ENCODE results near the gene COL16A1.

The COL16A1 gene

GRCh38 chr1:31648190-31648589, 55.6 kb downstream of the COL16A1 start:
- no peak for DNase-seq (ENCODE audit: low read depth in 2 of 2)

GRCh38 chr1:31647106-31647505, 56.7 kb downstream of the COL16A1 start:
- no peak for DNase-seq (ENCODE audit: low read depth in 2 of 2)

- no peak for DNase-seq (ENCODE audit: low read depth in 2 of 2)
Measured at GRCh38 chr1:31646259-31646960, 57.4 kb downstream of the COL16A1 start.

- DNase-seq (ENCODE audit: low read depth in 2 of 2), result no peak
Measured at GRCh38 chr1:31645274-31645568, 58.6 kb downstream of the COL16A1 start.

GRCh38 chr1:31644560-31645273, 59.1 kb downstream of the COL16A1 start, which contains the start of gene PEF1:
Gene PEF1 (minus strand): TSS chr1:31644876. CDS start chr1:31644864, 12 bp downstream.
- peak; percentile 98 to 99 for DNase-seq (ENCODE audit: low read depth in 2 of 2)

GRCh38 chr1:31643976-31644559, 59.7 kb downstream of the COL16A1 start:
- DNase-seq (ENCODE audit: low read depth in 2 of 2), result no peak

- DNase-seq (ENCODE audit: low read depth in 2 of 2), result no peak
Measured at GRCh38 chr1:31642897-31643296, 60.9 kb downstream of the COL16A1 start.

GRCh38 chr1:31642366-31642765, 61.5 kb downstream of the COL16A1 start:
- DNase-seq (ENCODE audit: low read depth in 2 of 2), result no peak

GRCh38 chr1:31640964-31641363, 62.9 kb downstream of the COL16A1 start:
- DNase-seq (ENCODE audit: low read depth in 2 of 2), result no peak

GRCh38 chr1:31640179-31640578, 63.6 kb downstream of the COL16A1 start:
- no peak for DNase-seq (ENCODE audit: low read depth in 2 of 2)

- no peak for DNase-seq (ENCODE audit: low read depth in 2 of 2)
Measured at GRCh38 chr1:31639543-31639942, 64.3 kb downstream of the COL16A1 start.

- no peak for DNase-seq (ENCODE audit: low read depth in 2 of 2)
Measured at GRCh38 chr1:31637915-31638673, 65.7 kb downstream of the COL16A1 start.

- DNase-seq (ENCODE audit: low read depth in 2 of 2), result peak; percentile 11 to 14
Measured at GRCh38 chr1:31633117-31633516, 70.7 kb downstream of the COL16A1 start.

- DNase-seq (ENCODE audit: low read depth in 2 of 2), result no peak
Measured at GRCh38 chr1:31632649-31633048, 71.2 kb downstream of the COL16A1 start.

GRCh38 chr1:31628931-31629556, 74.8 kb downstream of the COL16A1 start:
- no peak for DNase-seq (ENCODE audit: low read depth in 2 of 2)

- no peak for DNase-seq (ENCODE audit: low read depth in 2 of 2)
Measured at GRCh38 chr1:31627930-31628559, 75.8 kb downstream of the COL16A1 start.

GRCh38 chr1:31627301-31627929, 76.4 kb downstream of the COL16A1 start:
- no peak for DNase-seq (ENCODE audit: low read depth in 2 of 2)

GRCh38 chr1:31626223-31627207, 77.3 kb downstream of the COL16A1 start:
- no peak for DNase-seq (ENCODE audit: low read depth in 2 of 2)

GRCh38 chr1:31625561-31626222, 78.1 kb downstream of the COL16A1 start:
- DNase-seq (ENCODE audit: low read depth in 2 of 2), result no peak
